IMR-90 (cell line): ENCODE measurements around the gene CCDC120. TPM values are rescaled to one million over a fixed set of nuclear protein-coding genes. Genes with fewer than 3 reads are reported as not detected.
A peak's percentile ranks its signal among the peaks of the same experiment; 100 is the strongest.

Experiments
- ATAC-seq: fragments of 200-7000 bp; cut with Tn5 transposase; 2 replicates; pipeline ENCODE4 v1.9.1; 2020; ENCODE audit warnings: low read depth, mild to moderate bottlenecking, moderate library complexity
- BruUV-seq: library from RNA; stranded (reverse); fragments of 400-500 nt; replicated peaks from 2 replicates; lab custom pipeline; 2021; lab: Mats Ljungman, UMichigan
- CTCF ChIA-PET: fragments of 300-600 bp; formaldehyde crosslinking; extraction: SDS; loops from one replicate; lab custom pipeline; 2021; ENCODE audit warnings: antibody characterized with exemption; lab: Yijun Ruan, JAX
- POLR2A ChIA-PET: fragments of 300-600 bp; sonication (Branson Sonifier 250); formaldehyde crosslinking; loops from one replicate; lab custom pipeline; 2022; ENCODE audit warnings: antibody characterized with exemption; ENCODE audit not compliant: unreplicated experiment; lab: Charles Lee
- DNase-seq: peaks from one replicate; pipeline ENCODE4 v3.0.0; 2013
- H2AFZ ChIP-seq: replicated peaks from 2 replicates; pipeline ENCODE3; 2013; ENCODE audit warnings: low read length, mild to moderate bottlenecking; ENCODE audit not compliant: poor library complexity
- H2AK5ac ChIP-seq: 2 replicates; pipeline ENCODE4 v1.6.1; 2013; ENCODE audit warnings: low read depth, low read length, inconsistent platforms
- H2AK9ac ChIP-seq: replicated peaks from 2 replicates; pipeline ENCODE3; 2013; ENCODE audit warnings: mild to moderate bottlenecking, low read depth, low read length, moderate library complexity; ENCODE audit not compliant: poor library complexity
- H2BK120ac ChIP-seq: 2 replicates; pipeline ENCODE4 v1.6.1; 2013; ENCODE audit warnings: low read depth, low read length, inconsistent platforms
- H2BK15ac ChIP-seq: 3 replicates; pipeline ENCODE4 v1.6.1; 2013; ENCODE audit warnings: low read depth, low read length, inconsistent platforms
- H2BK20ac ChIP-seq: 2 replicates; pipeline ENCODE4 v1.6.1; 2013; ENCODE audit warnings: low read depth, mild to moderate bottlenecking, inconsistent platforms, low read length, moderate library complexity
- H2BK5ac ChIP-seq: 2 replicates; pipeline ENCODE4 v1.6.1; 2013; ENCODE audit warnings: mild to moderate bottlenecking, low read depth, low read length, inconsistent platforms; ENCODE audit not compliant: poor library complexity, severe bottlenecking
- H3K14ac ChIP-seq: replicated peaks from 2 replicates; pipeline ENCODE4 v1.6.1; 2013; ENCODE audit warnings: low read depth, low read length, inconsistent platforms
- H3K18ac ChIP-seq: 2 replicates; pipeline ENCODE4 v1.6.1; 2013; ENCODE audit warnings: low read depth, low read length, control low read depth
- H3K23ac ChIP-seq: 2 replicates; pipeline ENCODE4 v1.6.1; 2013; ENCODE audit warnings: low read depth, low read length, inconsistent platforms
- H3K27ac ChIP-seq: 2 replicates; pipeline ENCODE4 v1.5.1; 2013; ENCODE audit warnings: mild to moderate bottlenecking, control low read depth, low read length; ENCODE audit not compliant: insufficient read depth
- H3K27me3 ChIP-seq: 2 replicates; pipeline ENCODE4 v1.6.1; 2013; ENCODE audit warnings: low read length; ENCODE audit not compliant: control insufficient read depth, insufficient read depth
- H3K36me3 ChIP-seq: 2 replicates; pipeline ENCODE4 v1.6.1; 2013; ENCODE audit warnings: low read length, mixed read lengths; ENCODE audit not compliant: control insufficient read depth, insufficient read depth
- H3K4ac ChIP-seq: 2 replicates; pipeline ENCODE4 v1.6.1; 2013; ENCODE audit warnings: low read depth, low read length, inconsistent platforms
- H3K4me1 ChIP-seq: 2 replicates; pipeline ENCODE4 v1.6.1; 2013; ENCODE audit warnings: low read length, mixed read lengths; ENCODE audit not compliant: control insufficient read depth, insufficient read depth
- H3K4me2 ChIP-seq: 2 replicates; pipeline ENCODE4 v1.6.1; 2013; ENCODE audit warnings: low read depth, mild to moderate bottlenecking, control low read depth, low read length, moderate library complexity
- H3K4me3 ChIP-seq: 2 replicates; pipeline ENCODE4 v1.5.1; 2013; ENCODE audit warnings: low read depth, mild to moderate bottlenecking, control low read depth, low read length, moderate library complexity; ENCODE audit not compliant: insufficient read depth
- H3K56ac ChIP-seq: 2 replicates; pipeline ENCODE4 v1.6.1; 2013; ENCODE audit warnings: low read length, inconsistent platforms; ENCODE audit not compliant: insufficient read depth; ENCODE audit errors: extremely low read depth
- H3K79me1 ChIP-seq, 2 experiments: 2 replicates each; pipeline ENCODE4 v1.6.1; 2013; ENCODE audit warnings: low read length in 2 of 2, inconsistent platforms in 1 of 2, low read depth in 1 of 2
- H3K9ac ChIP-seq: 2 replicates; pipeline ENCODE4 v1.6.1; 2013; ENCODE audit warnings: low read depth, low read length, control low read depth
- H3K9me1 ChIP-seq: 2 replicates; pipeline ENCODE4 v1.6.1; 2013; ENCODE audit warnings: low read length, inconsistent platforms; ENCODE audit not compliant: insufficient read depth
- H3K9me3 ChIP-seq: 2 replicates; pipeline ENCODE4 v1.6.1; 2013; ENCODE audit warnings: low read length; ENCODE audit not compliant: control insufficient read depth, insufficient read depth
- H4K20me1 ChIP-seq: 2 replicates; pipeline ENCODE4 v1.6.1; 2013; ENCODE audit warnings: low read length, inconsistent platforms; ENCODE audit not compliant: insufficient read depth
- H4K5ac ChIP-seq: 2 replicates; pipeline ENCODE4 v1.6.1; 2013; ENCODE audit warnings: mild to moderate bottlenecking, low read depth, low read length, control low read depth
- H4K8ac ChIP-seq, 2 experiments: 2 replicates each; pipeline ENCODE4 v1.6.1; 2013; ENCODE audit warnings: low read depth in 2 of 2, low read length in 2 of 2, control low read depth in 1 of 2, inconsistent platforms in 1 of 2
- H4K91ac ChIP-seq: 2 replicates; pipeline ENCODE4 v1.6.1; 2013; ENCODE audit warnings: low read depth, low read length, inconsistent platforms; ENCODE audit not compliant: insufficient read depth
- BHLHE40 ChIP-seq: fragments of 150-350 bp; IDR thresholded peaks from 2 replicates; pipeline ENCODE4 v1.6.1; 2016; ENCODE audit warnings: mild to moderate bottlenecking, low read depth, low read length
- CEBPB ChIP-seq: IDR thresholded peaks from 2 replicates; pipeline ENCODE4 v1.6.1; 2012; ENCODE audit warnings: low read depth, low read length, improper control_type of control experiment
- CHD1 ChIP-seq: IDR thresholded peaks from 2 replicates; pipeline ENCODE4 v1.6.1; 2012; ENCODE audit warnings: low read depth, low read length, improper control_type of control experiment
- CTCF ChIP-seq: conservative IDR thresholded peaks from 2 replicates; pipeline ENCODE4 v1.5.1; 2012; ENCODE audit warnings: mild to moderate bottlenecking, low read depth, low read length, improper control_type of control experiment
- ELK1 ChIP-seq: fragments of 150-350 bp; IDR thresholded peaks from 2 replicates; pipeline ENCODE4 v1.6.1; 2016; ENCODE audit warnings: low read depth, mild to moderate bottlenecking, low read length, moderate library complexity, borderline replicate concordance
- FOS ChIP-seq: fragments of 150-350 bp; IDR thresholded peaks from 2 replicates; pipeline ENCODE4 v1.6.1; 2016; ENCODE audit warnings: low read depth, low read length
- MAFK ChIP-seq: IDR thresholded peaks from 2 replicates; pipeline ENCODE4 v1.6.1; 2012; ENCODE audit warnings: low read depth, low read length, improper control_type of control experiment
- MAZ ChIP-seq: IDR thresholded peaks from 2 replicates; pipeline ENCODE4 v1.6.1; 2012; ENCODE audit warnings: low read depth, mild to moderate bottlenecking, low read length, improper control_type of control experiment, moderate library complexity, borderline replicate concordance
- MXI1 ChIP-seq: IDR thresholded peaks from 2 replicates; pipeline ENCODE4 v1.6.1; 2012; ENCODE audit warnings: low read depth, mild to moderate bottlenecking, low read length, moderate library complexity, borderline replicate concordance
- NFE2L2 ChIP-seq: fragments of 150-350 bp; IDR thresholded peaks from 2 replicates; pipeline ENCODE4 v1.6.1; 2016; ENCODE audit warnings: low read depth, mild to moderate bottlenecking, low read length
- POLR2A ChIP-seq: IDR thresholded peaks from 2 replicates; pipeline ENCODE4 v1.6.1; 2012; ENCODE audit warnings: mild to moderate bottlenecking, low read depth, low read length
- RAD21 ChIP-seq: IDR thresholded peaks from 2 replicates; pipeline ENCODE4 v1.6.1; 2012; ENCODE audit warnings: low read length, improper control_type of control experiment
- RCOR1 ChIP-seq: IDR thresholded peaks from 2 replicates; pipeline ENCODE4 v1.6.1; 2012; ENCODE audit warnings: mild to moderate bottlenecking, low read length, improper control_type of control experiment; ENCODE audit not compliant: insufficient replicate concordance
- RFX5 ChIP-seq: IDR thresholded peaks from 2 replicates; pipeline ENCODE4 v1.8.0; 2012; ENCODE audit warnings: low read depth, mild to moderate bottlenecking, low read length, moderate library complexity
- SMC3 ChIP-seq: fragments of 150-350 bp; IDR thresholded peaks from 2 replicates; pipeline ENCODE4 v1.6.1; 2016; ENCODE audit warnings: low read depth, mild to moderate bottlenecking, antibody characterized with exemption, low read length, moderate library complexity
- whole genome bisulfite sequencing, 2 experiments: methylation state at CpG; one replicate each; pipeline versions ENCODE4 v1.1.5 to v1.1.7; 2013; ENCODE audit warnings: missing lambda C conversion rate in 2 of 2; ENCODE audit not compliant: insufficient read length in 1 of 2; ENCODE audit errors: extremely low coverage in 2 of 2; 5-methylcytosine and 5-hydroxymethylcytosine counted together
- dilution Hi-C: fragments of 300-500 bp; cut with HindIII; formaldehyde crosslinking; loops from one replicate; pipeline ENCODE4 v1.14.3; 2018; ENCODE audit warnings: low sequenced_read_pairs; ENCODE audit not compliant: unreplicated experiment
- in situ Hi-C: fragments of 300-500 bp; cut with MboI; formaldehyde crosslinking; loops from 3 replicates; pipeline ENCODE4 v1.14.3; 2019; ENCODE audit warnings: low sequenced_read_pairs, inconsistent platforms, mixed read lengths
- intact Hi-C: fragments of 100-400 bp; cut with micrococcal nuclease; formaldehyde crosslinking; loops from 2 replicates; pipeline ENCODE4 v1.10.0; 2022
- polyA plus RNA-seq, 3 experiments: library from polyadenylated mRNA; depleted of rRNA; stranded (reverse); fragments of >200 nt; gene quantifications; 2 replicates each; pipeline ENCODE4 v1.2.3, GENCODE V29; 2012; ENCODE audit warnings: low replicate concordance in 1 of 3
- total RNA-seq: library from RNA; depleted of rRNA; stranded (reverse); fragments of >200 nt; gene quantifications from 2 replicates; pipeline ENCODE4 v1.2.3, GENCODE V29; 2012

The CCDC120 gene
- total and polyA plus RNA-seq, 2 of the 4 experiments (the other 2 are of a cell fraction): 0.18 to 2.0 TPM

- Histone ChIP-seq H3K56ac (no peak overlapping the region), H2AFZ (peak overlapping the region; percentile 43), H2BK20ac (no peak overlapping the region), H3K14ac (no peak overlapping the region), H3K4me1 (no peaks in the 10 kb centered on the region), H2BK15ac (no peak overlapping the region), H3K18ac (no peak overlapping the region), H4K20me1 (no peaks in the 10 kb centered on the region), H3K9me1 (0 out of 2 replicates have a peak, but pooled peaks cover 5% of the 10 kb centered on the region), H3K9ac (no peak overlapping the region), H4K5ac (no peak overlapping the region), H2BK5ac (no peak overlapping the region), H2AK5ac (no peak overlapping the region), H2AK9ac (no peak overlapping the region), H3K4me2 (no peak overlapping the region), H3K4ac (no peak overlapping the region), H2BK120ac (no peak overlapping the region), H3K23ac (no peak overlapping the region), H3K36me3 (peaks cover 8% of the 10 kb centered on the region; the same call in 1 of the 2 replicates), H3K79me1 (peaks cover 0 to 19% of the 10 kb centered on the region in 2 experiments; a peak in 2 of 4 replicates), H3K27ac (no peak overlapping the region), H4K8ac (no peak overlapping the region), H4K91ac (no peak overlapping the region), H3K9me3 (peaks cover 2% of the 10 kb centered on the region; the same call in 1 of the 2 replicates), H3K4me3 (no peak overlapping the region), H3K27me3 (no peaks in the 10 kb centered on the region)
- BruUV-seq: no TSS peak
- CTCF ChIA-PET: no interaction called here
- intact Hi-C loops (no loop called here), in situ Hi-C loops (loop anchor here (25.0 kb wide), 1 partner anchor 105 kb away; the partner anchor contains the start of genes KCND1 and OTUD5), dilution Hi-C loops (no loop called here)
- no peak for ATAC-seq
- POLR2A ChIA-PET: no interaction called here
- WGBS, 2 experiments: 92% methylated on average over 10 of the region's 41 CpGs; no CpG with 5 or more reads in 1 of the 2 experiments
- DNase-seq: no peak
- no peak for TF ChIP-seq MAZ
- no peak for TF ChIP-seq SMC3
- TF ChIP-seq FOS: no peak
- TF ChIP-seq MAFK: no peak
- TF ChIP-seq BHLHE40: no peak
- TF ChIP-seq CEBPB: no peak
- no peak for TF ChIP-seq NFE2L2
- no peak for TF ChIP-seq CHD1
- TF ChIP-seq MXI1: no peak
- TF ChIP-seq POLR2A: no peak
- TF ChIP-seq ELK1: no peak
- no peak for TF ChIP-seq RAD21
- TF ChIP-seq CTCF: no peak
- no peak for TF ChIP-seq RFX5
- TF ChIP-seq RCOR1: no peak
Observed at GRCh38 chrX:49067285-49068120, 8.7 kb downstream of the CCDC120 start.
